GM12878 (cell line): ENCODE data around the gene SH3YL1. TPM values are rescaled to one million over a fixed set of nuclear protein-coding genes. Genes with fewer than 3 reads are reported as not detected.

ENCODE experiments used
- ATAC-seq: fragments of 200-7000 bp; cut with Tn5 transposase; 3 replicates; pipeline ENCODE4 v1.9.1; 2020; ENCODE audit warnings: mild to moderate bottlenecking, moderate library complexity
- BruUV-seq: library from RNA; stranded (reverse); fragments of 400-500 nt; replicated peaks from 2 replicates; lab custom pipeline; 2021; lab: Mats Ljungman, UMichigan
- CTCF ChIA-PET: fragments of 300-600 bp; sonication (Branson Sonifier 250); formaldehyde crosslinking; extraction: SDS; loops from one replicate; lab custom pipeline; 2021; ENCODE audit warnings: inconsistent platforms; lab: Yijun Ruan, JAX
- POLR2A ChIA-PET: fragments of 350-600 bp; formaldehyde crosslinking; extraction: SDS; loops from one replicate; lab custom pipeline; 2021; ENCODE audit warnings: inconsistent platforms; lab: Charles Lee
- RAD21 ChIA-PET: fragments of 300-600 bp; sonication (Branson Sonifier 250); formaldehyde crosslinking; loops from one replicate; lab custom pipeline; 2023; ENCODE audit warnings: antibody characterized with exemption; ENCODE audit not compliant: unreplicated experiment; lab: Charles Lee
- SMC1A ChIA-PET: fragments of 300-600 bp; sonication (Branson Sonifier 250); formaldehyde crosslinking; loops from one replicate; lab custom pipeline; 2023; ENCODE audit not compliant: unreplicated experiment, uncharacterized antibody; lab: Charles Lee
- DNase-seq: peaks from one replicate; pipeline ENCODE4 v3.0.0-alpha.2; 2011; ENCODE audit warnings: low read depth, low spot score
- FAIRE-seq: peaks from 3 replicates; lab custom pipeline; 2011; peaks lifted over from hg19 to GRCh38; lab: Jason Lieb, UNC
- H2AFZ ChIP-seq: 2 replicates; pipeline ENCODE4 v1.6.0; 2011; ENCODE audit warnings: low read depth, low read length, control low read depth; ENCODE audit not compliant: control insufficient read depth
- H3K27ac ChIP-seq: 2 replicates; pipeline ENCODE4 v1.5.1; 2011; ENCODE audit warnings: control low read depth; ENCODE audit not compliant: control insufficient read depth, insufficient read depth
- H3K27me3 ChIP-seq, 2 experiments: replicated peaks in 1 of 2; 2 replicates each; pipeline versions ENCODE4 v1.6.0 to v1.6.1; 2011; ENCODE audit warnings: low read length in 1 of 2; ENCODE audit not compliant: control insufficient read depth in 2 of 2, insufficient read depth in 2 of 2
- H3K36me3 ChIP-seq, 2 experiments: 2 replicates each; pipeline ENCODE4 v1.5.1; 2011; ENCODE audit warnings: low read length in 1 of 2; ENCODE audit not compliant: control insufficient read depth in 2 of 2, insufficient read depth in 2 of 2
- H3K4me1 ChIP-seq: 2 replicates; pipeline ENCODE4 v1.6.1; 2011; ENCODE audit warnings: mild to moderate bottlenecking, low read length, moderate library complexity, mixed read lengths; ENCODE audit not compliant: control insufficient read depth, insufficient read depth
- H3K4me2 ChIP-seq: 2 replicates; pipeline ENCODE4 v1.6.0; 2011; ENCODE audit warnings: control low read depth; ENCODE audit not compliant: control insufficient read depth, insufficient read depth
- H3K4me3 ChIP-seq: fragments of 200-600 bp; sonication (generic); 2 replicates; pipeline ENCODE4 v1.5.1; 2016
- H3K79me2 ChIP-seq: 2 replicates; pipeline ENCODE4 v1.6.0; 2011; ENCODE audit warnings: low read length; ENCODE audit not compliant: control insufficient read depth, insufficient read depth
- H3K9ac ChIP-seq: 2 replicates; pipeline ENCODE4 v1.8.0; 2011; ENCODE audit warnings: low read length, control low read depth, mixed read lengths; ENCODE audit not compliant: control insufficient read depth, insufficient read depth
- H3K9me3 ChIP-seq: replicated peaks from 3 replicates; pipeline ENCODE4 v1.5.1; 2011; ENCODE audit warnings: mild to moderate bottlenecking, low read length; ENCODE audit not compliant: control insufficient read depth, insufficient read depth
- H4K20me1 ChIP-seq: 2 replicates; pipeline ENCODE4 v1.6.0; 2011; ENCODE audit not compliant: control insufficient read depth, insufficient read depth
- BCL11A ChIP-seq: IDR thresholded peaks from 2 replicates; pipeline ENCODE4 v1.6.1; 2011; ENCODE audit warnings: low read depth, low read length
- E4F1 ChIP-seq: fragments of 450-650 bp; IDR thresholded peaks from 2 replicates; pipeline ENCODE4 v1.6.1; 2018; ENCODE audit warnings: borderline replicate concordance, mild to moderate bottlenecking; ENCODE audit not compliant: partially characterized antibody
- GATAD2B ChIP-seq: fragments of 450-650 bp; conservative IDR thresholded peaks from 2 replicates; pipeline ENCODE4 v1.6.1; 2017; ENCODE audit warnings: low read depth, mild to moderate bottlenecking, moderate library complexity
- HDGF ChIP-seq: fragments of 450-650 bp; IDR thresholded peaks from 2 replicates; pipeline ENCODE4 v1.6.1; 2016; ENCODE audit warnings: antibody characterized with exemption
- IKZF2 ChIP-seq, 2 experiments: fragments of 450-650 bp; IDR thresholded peaks; 2 replicates each; pipeline ENCODE4 v1.6.1; 2017; ENCODE audit warnings: mild to moderate bottlenecking in 2 of 2, moderate library complexity in 2 of 2
- RBBP5 ChIP-seq: fragments of 200-600 bp; sonication (generic); conservative IDR thresholded peaks from 2 replicates; pipeline ENCODE4 v1.6.1; 2016
- SMAD1 ChIP-seq: fragments of 450-650 bp; IDR thresholded peaks from 2 replicates; pipeline ENCODE4 v1.6.1; 2018; ENCODE audit warnings: mild to moderate bottlenecking, low read depth; ENCODE audit not compliant: partially characterized antibody
- SMARCA5 ChIP-seq: fragments of 450-650 bp; IDR thresholded peaks from 2 replicates; pipeline ENCODE4 v1.6.1; 2017; ENCODE audit warnings: mild to moderate bottlenecking
- SREBF2 ChIP-seq: IDR thresholded peaks from 2 replicates; pipeline ENCODE4 v1.6.1; 2012; ENCODE audit warnings: mild to moderate bottlenecking, low read length
- TCF12 ChIP-seq: IDR thresholded peaks from 2 replicates; pipeline ENCODE4 v1.6.1; 2011; ENCODE audit warnings: low read depth, mild to moderate bottlenecking, low read length
- YY1 ChIP-seq: IDR thresholded peaks from 2 replicates; pipeline ENCODE4 v1.6.1; 2011; ENCODE audit warnings: low read depth, mild to moderate bottlenecking, low read length
- ZNF384 ChIP-seq: IDR thresholded peaks from 2 replicates; pipeline ENCODE4 v1.6.1; 2012; ENCODE audit warnings: low read depth, mild to moderate bottlenecking, low read length, improper control_type of control experiment, borderline replicate concordance
- WGBS: methylation state at CpG from one replicate; pipeline ENCODE4 v1.1.6; 2016; ENCODE audit warnings: low lambda C conversion rate; ENCODE audit not compliant: insufficient replicate concordance, insufficient coverage; ENCODE audit errors: missing lambda C conversion rate; 5-methylcytosine and 5-hydroxymethylcytosine counted together
- in situ Hi-C: fragments of 300-500 bp; cut with MboI; formaldehyde crosslinking; loops from 9 replicates; pipeline ENCODE4 v1.14.3; 2018; ENCODE audit warnings: mixed read lengths
- intact Hi-C: fragments of 100-400 bp; cut with micrococcal nuclease; formaldehyde crosslinking; loops from one replicate; pipeline ENCODE4 v1.14.2; 2022; ENCODE audit not compliant: unreplicated experiment
- polyA plus RNA-seq, 11 experiments: library from polyadenylated mRNA; depleted of rRNA in 4 of 11; unstranded in 6 of 11; stranded (reverse) in 5 of 11; fragments of >200 nt; fragmentation: Nextera tagmentation in 4 of 11; fragmentation: Illumina TruSeq in 1 of 11; extraction: Ambion mirVana in 4 of 11; extraction: Trizol in 1 of 11; gene quantifications; 1 replicate in 1 of 11; 2 replicates in 10 of 11; pipeline versions ENCODE4 v1.2.1 to v1.2.3, GENCODE V29; 2011 to 2016; ENCODE audit warnings: inconsistent platforms in 2 of 11, missing spikeins in 2 of 11, low read depth in 1 of 11
- total RNA-seq, 4 experiments: library from RNA; depleted of rRNA in 3 of 4; stranded (reverse); fragments of >200 nt in 3 of 4; fragmentation: Illumina TruSeq in 1 of 4; extraction: Trizol in 1 of 4; gene quantifications; 2 replicates each; pipeline versions ENCODE4 v1.2.1 to v1.2.3, GENCODE V29; 2013 to 2021
- TF ChIP-seq, protein P1 (sequence below): fragments of 450-650 bp; IDR thresholded peaks from 2 replicates; pipeline ENCODE4 v1.6.1; 2017; ENCODE audit warnings: mild to moderate bottlenecking
- TF ChIP-seq, protein P2 (sequence below): IDR thresholded peaks from 2 replicates; pipeline ENCODE4 v1.6.1; 2011; ENCODE audit warnings: low read depth, mild to moderate bottlenecking, low read length, moderate library complexity, borderline replicate concordance; ENCODE audit errors: extremely low read depth

The SH3YL1 gene
- total and polyA plus RNA-seq, 10 of the 15 experiments (the other 5 are each of a cell fraction or from before 2014, with no cell fraction given) = 12.2 to 22.4 (median 17.2) TPM

DNA sequence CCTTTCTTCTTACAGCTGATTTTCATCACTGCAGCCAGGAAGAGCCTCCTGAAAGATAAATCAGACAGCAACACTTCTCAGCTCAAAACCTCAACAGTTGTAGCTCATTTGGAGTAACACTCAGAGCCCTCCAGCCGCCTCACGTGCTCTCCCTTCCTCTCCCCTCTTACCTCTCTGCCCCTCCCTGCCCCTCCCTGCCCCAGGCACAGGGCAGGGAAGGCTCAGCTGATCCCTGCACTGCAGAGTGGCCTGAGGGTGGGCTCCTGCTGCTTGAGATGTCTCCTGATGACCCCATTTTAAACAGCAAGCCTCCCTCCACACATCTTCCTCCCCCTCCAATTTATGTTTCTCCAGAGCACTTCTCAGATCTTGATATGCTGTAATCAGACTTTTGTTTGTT is 54.4 kb downstream of the SH3YL1 start:
- Histone ChIP-seq H3K27ac (no peak overlapping the region), H3K4me3 (no peak overlapping the region), H3K27me3 (no peaks in the 10 kb centered on the region; a peak in 1 of 4 replicates), H3K36me3 (no peaks in the 10 kb centered on the region), H4K20me1 (no peaks in the 10 kb centered on the region), H2AFZ (no peak overlapping the region), H3K9me3 (no peaks in the 10 kb centered on the region; the same call in 2 of the 3 replicates)
- intact Hi-C loops = no loop called here
- ChIA-PET CTCF (no interaction called here), POLR2A (no interaction called here)
- TF ChIP-seq HDGF = no peak
- no peak for TF ChIP-seq GATAD2B
- no peak for TF ChIP-seq SMAD1
- TF ChIP-seq RBBP5 = no peak
- TF ChIP-seq, protein P1, sequence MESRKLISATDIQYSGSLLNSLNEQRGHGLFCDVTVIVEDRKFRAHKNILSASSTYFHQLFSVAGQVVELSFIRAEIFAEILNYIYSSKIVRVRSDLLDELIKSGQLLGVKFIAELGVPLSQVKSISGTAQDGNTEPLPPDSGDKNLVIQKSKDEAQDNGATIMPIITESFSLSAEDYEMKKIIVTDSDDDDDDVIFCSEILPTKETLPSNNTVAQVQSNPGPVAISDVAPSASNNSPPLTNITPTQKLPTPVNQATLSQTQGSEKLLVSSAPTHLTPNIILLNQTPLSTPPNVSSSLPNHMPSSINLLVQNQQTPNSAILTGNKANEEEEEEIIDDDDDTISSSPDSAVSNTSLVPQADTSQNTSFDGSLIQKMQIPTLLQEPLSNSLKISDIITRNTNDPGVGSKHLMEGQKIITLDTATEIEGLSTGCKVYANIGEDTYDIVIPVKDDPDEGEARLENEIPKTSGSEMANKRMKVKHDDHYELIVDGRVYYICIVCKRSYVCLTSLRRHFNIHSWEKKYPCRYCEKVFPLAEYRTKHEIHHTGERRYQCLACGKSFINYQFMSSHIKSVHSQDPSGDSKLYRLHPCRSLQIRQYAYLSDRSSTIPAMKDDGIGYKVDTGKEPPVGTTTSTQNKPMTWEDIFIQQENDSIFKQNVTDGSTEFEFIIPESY = no peak
- TF ChIP-seq, protein P2, sequence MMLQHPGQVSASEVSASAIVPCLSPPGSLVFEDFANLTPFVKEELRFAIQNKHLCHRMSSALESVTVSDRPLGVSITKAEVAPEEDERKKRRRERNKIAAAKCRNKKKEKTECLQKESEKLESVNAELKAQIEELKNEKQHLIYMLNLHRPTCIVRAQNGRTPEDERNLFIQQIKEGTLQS = no peak
- no peak for TF ChIP-seq E4F1
- no peak for TF ChIP-seq SREBF2
- no peak for TF ChIP-seq SMARCA5
- TF ChIP-seq BCL11A = no peak
- TF ChIP-seq TCF12 = no peak
- no peak for TF ChIP-seq YY1
- TF ChIP-seq ZNF384 = no peak
- no peak for TF ChIP-seq IKZF2 (IDR thresholded peaks at IDR 0.05)
- TF ChIP-seq, all 136 proteins: peak for 0
- Histone ChIP-seq H3K4me2 (no peak overlapping the region), H3K79me2 (no peaks in the 10 kb centered on the region), H3K9ac (no peak overlapping the region), H3K4me1 (no peaks in the 10 kb centered on the region)
- WGBS = 6% methylated on average over 2 of the region's 2 CpGs
- FAIRE-seq (no peak), ATAC-seq (no peak), DNase-seq (no peak)
- ChIA-PET RAD21 (no interaction called here), SMC1A (interaction anchor here (1.0 kb wide), 1 partner anchor 75 kb away, joined by 3 read pairs; no protein-coding TSS in a partner anchor)
- in situ Hi-C loops = no loop called here
- BruUV-seq = no TSS peak
